Iris pigment epithelial cell (primary cell): ENCODE data around the gene FHOD3.
"Not testable (repeated sequence)": the region's sequence is repeated elsewhere in the genome, so short reads cannot be mapped to it uniquely, and the experiment has no call there.

Experiments
- DNase-seq: peaks from one replicate; pipeline ENCODE4 v3.0.0-alpha.2; 2011; ENCODE audit warnings: low read depth

Gene FHOD3

DNA sequence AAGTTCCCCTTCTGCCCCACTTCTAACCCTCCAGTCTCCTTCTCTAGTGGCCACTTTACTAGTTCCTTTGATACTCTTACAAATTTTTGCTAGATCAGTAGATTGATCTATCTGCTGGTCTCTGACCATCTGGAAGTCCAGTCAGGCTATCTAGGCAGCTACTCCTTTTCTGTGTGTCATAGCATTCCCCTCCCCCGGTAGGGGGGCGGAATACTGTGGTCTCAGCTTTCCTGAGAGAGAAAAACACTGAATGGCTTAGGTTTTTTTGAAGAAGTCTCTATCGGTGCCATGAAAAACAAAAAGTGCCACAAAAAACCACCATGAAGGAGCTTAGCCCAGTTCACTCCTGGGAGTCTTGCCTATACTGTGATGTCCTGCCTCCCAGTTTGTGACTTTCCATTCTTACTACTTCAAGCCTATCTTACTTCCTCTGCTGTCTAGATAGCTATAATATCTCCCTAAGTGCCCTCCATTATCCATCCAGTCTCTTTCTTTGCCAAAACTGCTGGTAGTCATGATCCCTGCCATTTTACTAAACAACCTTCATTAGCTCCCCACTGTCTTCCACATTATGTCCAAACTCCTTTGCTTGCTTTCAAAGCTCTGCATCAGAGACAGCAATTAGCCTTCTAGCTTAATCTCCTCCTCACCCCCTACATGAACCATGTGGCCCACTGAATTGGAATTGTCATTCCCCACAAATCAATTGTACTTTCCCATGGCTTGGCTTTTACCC is 501.4 kb downstream of the FHOD3 start:
- peak; percentile 9 for DNase-seq

DNA sequence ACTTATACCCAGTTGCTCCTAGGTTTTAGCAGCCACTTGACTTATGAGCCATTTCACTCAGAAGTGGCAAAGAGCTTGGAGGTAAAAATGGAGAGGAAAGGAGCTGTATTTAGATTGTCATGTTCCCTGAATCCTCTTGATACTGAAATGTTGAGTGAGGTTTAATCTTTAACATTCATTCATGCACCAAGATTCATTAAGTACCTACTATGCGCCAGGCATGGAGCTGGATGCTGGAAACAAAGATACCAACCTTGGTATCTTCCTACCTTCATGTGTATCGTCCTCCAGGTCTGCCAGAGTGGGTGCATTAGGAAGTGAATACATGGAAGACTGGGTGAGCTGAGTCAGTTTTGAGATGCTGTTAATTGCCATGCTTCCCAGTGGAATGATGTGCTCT is 507.6 kb downstream of the FHOD3 start:
- no peak for DNase-seq

DNA sequence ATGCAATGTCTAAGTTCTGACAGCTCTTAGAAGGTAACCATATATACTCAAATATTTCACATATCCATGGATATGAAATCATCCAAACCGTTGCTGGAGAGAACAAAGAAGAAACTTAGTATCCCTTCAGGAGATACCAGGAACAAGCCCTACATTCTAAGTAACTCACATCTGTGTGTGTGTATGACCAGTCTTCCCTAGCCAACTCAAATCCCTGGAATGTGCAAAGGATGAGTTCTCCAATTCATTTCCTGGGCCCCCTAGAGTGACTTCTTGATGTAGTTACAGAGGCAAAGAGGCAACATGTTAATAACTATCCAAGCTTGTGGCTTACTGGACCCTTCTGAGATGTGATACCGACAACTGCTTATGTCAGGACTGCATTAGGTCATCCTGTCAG is 511.2 kb downstream of the FHOD3 start:
- DNase-seq = peak; percentile 38

DNA sequence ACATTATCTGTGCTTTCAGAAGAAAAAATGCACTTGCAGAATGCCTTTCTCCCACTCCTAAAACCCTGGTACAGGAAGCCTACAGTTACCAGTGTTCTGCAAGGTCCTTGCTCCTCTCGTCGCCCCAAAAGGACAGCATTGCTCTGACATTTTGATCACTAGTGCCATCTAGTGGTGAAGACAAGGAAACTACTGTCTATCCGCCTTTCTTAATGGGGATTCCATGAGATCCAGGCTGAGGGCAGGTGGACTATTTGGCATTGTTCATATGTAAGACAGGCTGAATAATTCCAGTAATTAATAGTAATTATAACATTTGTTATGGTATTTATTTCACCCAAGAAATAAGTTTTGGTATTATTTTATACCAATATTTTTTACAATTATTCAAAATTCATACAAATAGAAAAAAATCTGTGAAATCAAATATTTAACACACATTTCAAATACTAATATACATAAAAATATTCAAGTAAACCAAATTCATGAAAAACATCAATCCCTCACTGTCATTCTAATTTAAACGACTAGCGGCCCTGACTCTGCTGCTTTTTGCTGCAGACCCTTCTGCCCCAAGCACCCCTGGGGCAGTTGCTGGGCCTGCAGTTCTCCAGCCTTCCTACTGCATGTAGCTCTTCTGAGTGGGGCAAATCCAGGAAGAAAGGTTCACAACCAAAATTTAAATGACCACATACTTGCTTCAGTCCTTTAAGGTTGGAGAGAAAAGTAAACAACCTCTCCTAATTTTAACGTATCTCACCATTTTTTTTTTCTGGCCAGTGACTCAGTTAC is 512.3 kb downstream of the FHOD3 start:
- DNase-seq = peak; percentile 63

- DNase-seq = peak; percentile 9
Observed at GRCh38 chr18:36811430-36811829, 513.9 kb downstream of the FHOD3 start.

- no peak for DNase-seq
Observed at GRCh38 chr18:36811955-36812354, 514.4 kb downstream of the FHOD3 start.

- no peak for DNase-seq
Observed at GRCh38 chr18:36812678-36813077, 515.2 kb downstream of the FHOD3 start.

- DNase-seq = no peak
Observed at GRCh38 chr18:36813101-36813775, 515.7 kb downstream of the FHOD3 start.

- no peak for DNase-seq
Observed at GRCh38 chr18:36813824-36814223, 516.3 kb downstream of the FHOD3 start.

GRCh38 chr18:36814994-36815393 is 517.5 kb downstream of the FHOD3 start:
- no peak for DNase-seq

DNA sequence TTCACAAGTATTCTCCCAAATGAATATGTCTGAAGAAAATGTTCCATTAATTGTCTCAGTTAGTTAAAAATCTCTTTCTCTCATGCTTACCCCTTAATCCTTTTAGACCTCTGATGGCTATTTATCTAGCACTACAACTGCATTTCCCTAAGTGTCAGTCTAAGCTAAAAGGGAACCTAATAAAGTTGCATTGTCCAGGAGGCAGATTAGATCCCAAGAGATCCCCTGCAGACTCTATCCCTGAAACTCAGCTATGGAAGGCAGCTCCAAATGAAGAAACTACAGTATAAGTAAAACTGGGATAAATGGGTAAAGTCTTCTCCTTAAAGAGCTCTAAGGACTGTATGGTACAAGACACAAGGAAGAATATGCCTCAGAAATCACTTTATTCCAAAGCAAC is 518.6 kb downstream of the FHOD3 start:
- not testable (repeated sequence) for DNase-seq

DNA sequence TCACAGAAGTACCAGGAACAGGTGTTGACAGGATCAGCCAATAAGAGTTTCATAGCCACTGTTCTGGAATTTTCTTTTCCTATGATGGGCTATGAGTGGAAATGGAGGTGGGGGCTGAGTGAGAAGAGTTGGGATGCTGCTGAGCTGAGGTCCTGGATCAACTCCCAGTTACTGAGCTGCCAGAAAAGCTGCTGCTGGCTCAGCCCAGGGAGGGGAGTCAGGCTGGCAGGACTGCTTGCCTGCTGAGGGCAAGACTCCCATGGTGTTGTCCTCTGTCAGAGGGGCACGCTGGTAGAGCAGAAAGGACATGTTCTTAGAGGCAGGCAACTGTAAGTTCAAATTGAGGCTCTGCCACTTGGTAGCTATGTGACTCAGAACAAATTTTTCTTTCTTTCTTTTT is 519.5 kb downstream of the FHOD3 start:
- no peak for DNase-seq

- DNase-seq = no peak
Observed at GRCh38 chr18:36818652-36819051, 521.1 kb downstream of the FHOD3 start.

GRCh38 chr18:36819621-36820020 is 522.1 kb downstream of the FHOD3 start:
- DNase-seq = no peak

DNA sequence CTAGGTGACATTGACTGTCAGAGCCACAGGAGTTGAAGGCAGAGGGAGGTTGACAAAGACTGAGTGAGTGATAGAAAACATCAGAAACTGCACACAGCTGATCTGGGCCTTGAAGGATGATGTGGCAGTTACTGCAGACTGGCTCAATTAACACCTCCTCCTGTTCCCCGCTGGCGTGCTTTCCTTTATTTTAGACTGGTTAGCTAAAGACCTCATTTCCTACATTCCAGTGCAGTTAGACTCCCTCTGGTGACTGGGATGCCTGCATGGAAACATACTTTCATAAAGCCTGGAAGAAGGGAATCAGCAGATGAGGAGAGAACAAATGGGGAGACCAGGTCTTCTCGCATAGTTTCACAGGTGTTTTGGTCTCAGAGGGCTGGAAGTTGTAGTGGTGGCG is 524.2 kb downstream of the FHOD3 start:
- DNase-seq = no peak

GRCh38 chr18:36825526-36825925 is 528.0 kb downstream of the FHOD3 start:
- DNase-seq = no peak

GRCh38 chr18:36826556-36826955 is 529.0 kb downstream of the FHOD3 start:
- DNase-seq = peak; percentile 38

GRCh38 chr18:36828157-36828629 is 530.7 kb downstream of the FHOD3 start:
- DNase-seq = peak; percentile 82

DNA sequence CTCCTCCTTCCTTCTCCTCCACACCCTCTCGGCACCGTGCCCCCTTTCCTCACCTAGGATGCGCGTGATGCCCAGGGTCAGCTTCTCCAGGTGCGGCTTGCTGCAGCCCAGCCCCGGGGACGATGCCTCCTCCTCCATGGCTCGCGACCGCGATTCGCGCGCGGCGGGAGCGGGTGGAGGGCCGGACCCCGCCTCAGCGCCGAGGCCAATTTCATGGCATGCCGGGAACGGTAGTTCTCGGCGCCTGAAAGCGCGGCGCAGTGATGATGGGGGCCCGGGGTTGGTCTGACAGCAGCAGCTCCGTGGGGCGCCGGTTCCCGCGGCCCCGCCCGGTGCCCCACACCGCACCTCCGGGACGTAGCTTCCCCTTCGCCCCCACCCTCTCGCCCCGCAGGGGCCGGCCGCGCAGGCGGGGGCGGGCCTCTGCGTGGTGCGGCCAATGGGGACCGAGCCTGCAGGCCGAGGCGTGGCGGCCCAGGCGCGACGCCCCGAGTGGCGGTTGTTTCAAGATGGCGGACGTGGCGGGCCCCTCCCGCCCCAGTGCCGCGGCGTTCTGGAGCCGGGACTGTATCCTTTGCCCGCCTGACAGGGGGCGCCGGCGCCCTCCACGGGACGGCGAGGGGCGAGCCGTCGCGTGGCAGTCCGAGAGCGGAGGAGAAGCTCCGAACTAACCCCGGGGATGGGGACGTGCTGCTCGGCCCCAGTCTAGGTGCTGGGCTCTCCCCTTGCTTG is 531.3 kb downstream of the FHOD3 start, which contains the start of the genes KIAA1328 and TPGS2:
Gene KIAA1328 (plus strand): TSS at position 498 of the 732 bp plus-strand sequence. CDS start 12 bp downstream, at position 510.
Gene TPGS2 (minus strand): TSS at position 373 of the 732 bp plus-strand sequence. CDS start 235 bp downstream, at position 138.
- DNase-seq = peak; percentile 89
